Activated CD4-positive, alpha-beta T cell treated with anti-CD3 and anti-CD28 coated beads, Interleukin-2, amount 50 U/mL, for 24 hours (primary cell): ENCODE measurements around the gene ULBP2.
A peak's percentile ranks its signal among the peaks of the same experiment; 100 is the strongest.
"Not testable (repeated sequence)": the region's sequence is repeated elsewhere in the genome, so short reads cannot be mapped to it uniquely, and the experiment has no call there.

Experiments used
- DNase-seq, 2 donors: peaks; one replicate each; pipeline ENCODE4 v3.0.0-alpha.2; 2020; ENCODE audit warnings: low read depth in 1 of 2, low spot score in 1 of 2

Gene ULBP2

DNA sequence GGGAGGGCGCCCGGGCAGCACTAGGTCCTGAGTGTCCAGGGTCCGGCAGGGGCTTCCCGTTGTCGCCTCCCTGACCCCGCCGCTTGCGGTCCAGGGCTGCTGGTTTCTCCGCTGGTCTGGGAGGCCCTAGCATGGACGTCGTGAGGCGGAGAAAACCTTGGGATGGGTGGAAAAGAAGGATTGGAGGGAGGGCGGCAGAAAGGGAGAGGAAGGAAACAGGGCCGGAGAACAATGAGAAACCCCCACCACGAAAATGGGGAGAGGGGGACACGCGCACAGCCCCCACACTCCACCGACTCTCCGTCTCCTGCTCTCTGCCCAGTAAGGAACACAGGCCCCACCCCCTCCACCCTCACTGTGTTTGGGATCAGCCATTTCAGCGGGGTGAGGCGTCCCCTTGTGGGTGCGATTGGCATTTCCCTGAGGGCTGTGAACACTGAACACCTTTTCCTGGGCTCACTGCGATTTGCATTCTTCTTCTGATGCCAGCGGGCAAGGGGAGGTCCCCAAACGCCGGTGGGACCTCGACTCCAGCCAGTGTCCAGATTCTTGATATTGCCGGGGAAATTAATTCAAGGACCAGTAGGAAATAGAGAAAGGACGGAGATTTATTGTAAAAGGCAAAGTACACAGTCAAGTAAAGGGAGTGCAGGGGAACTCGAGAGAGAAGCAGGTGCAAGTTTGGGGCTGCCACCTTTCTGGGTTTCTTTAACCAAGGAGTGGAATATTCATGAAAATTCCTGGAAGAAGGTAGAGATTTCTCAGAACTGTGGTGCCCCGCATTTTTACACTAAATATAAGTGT is 15.6 kb upstream of the ULBP2 start:
- DNase-seq = peak; percentile 49 to 70

DNA sequence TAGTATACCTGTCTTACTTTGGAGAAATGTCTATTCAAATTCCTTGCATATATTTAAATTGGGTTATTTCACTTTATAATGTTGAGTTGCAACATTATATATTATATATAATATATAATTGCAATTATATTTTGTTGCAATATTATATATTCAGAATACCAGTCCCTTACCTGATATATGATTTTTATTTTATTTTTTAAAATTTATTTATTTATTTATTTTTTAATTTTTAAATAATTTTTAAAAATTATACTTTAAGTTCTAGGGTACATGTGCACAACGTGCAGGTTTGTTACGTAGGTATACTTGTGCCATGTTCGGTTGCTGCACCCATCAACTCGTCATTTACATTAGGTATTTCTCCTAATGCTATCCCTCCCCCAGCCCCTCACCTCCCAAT is 14.8 kb upstream of the ULBP2 start:
- DNase-seq = not testable (repeated sequence)

GRCh38 chr6:149929422-149929821 is 12.4 kb upstream of the ULBP2 start:
- no peak for DNase-seq

DNA sequence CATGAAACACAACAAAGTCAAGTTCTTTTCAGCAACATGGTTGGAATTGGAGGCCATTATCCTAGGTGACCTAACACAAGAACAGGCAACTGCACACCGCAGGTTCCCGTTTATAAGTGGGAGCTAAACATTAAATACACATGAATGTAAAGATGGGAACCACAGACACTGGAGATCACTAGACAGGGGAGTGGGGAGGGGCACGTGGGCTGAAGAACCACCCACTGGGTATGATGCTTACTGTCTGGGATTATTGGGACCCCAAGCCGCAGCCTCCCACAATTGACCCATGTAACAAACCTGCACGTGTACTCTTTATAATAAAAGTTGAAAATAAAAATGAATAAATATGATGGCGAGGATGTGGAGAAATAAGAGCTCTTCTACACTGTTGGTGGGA is 10.3 kb upstream of the ULBP2 start:
- DNase-seq = no peak

- no peak for DNase-seq
Measured at GRCh38 chr6:149933036-149933435, 8.8 kb upstream of the ULBP2 start.

GRCh38 chr6:149933461-149933860 is 8.4 kb upstream of the ULBP2 start:
- DNase-seq = no peak

DNA sequence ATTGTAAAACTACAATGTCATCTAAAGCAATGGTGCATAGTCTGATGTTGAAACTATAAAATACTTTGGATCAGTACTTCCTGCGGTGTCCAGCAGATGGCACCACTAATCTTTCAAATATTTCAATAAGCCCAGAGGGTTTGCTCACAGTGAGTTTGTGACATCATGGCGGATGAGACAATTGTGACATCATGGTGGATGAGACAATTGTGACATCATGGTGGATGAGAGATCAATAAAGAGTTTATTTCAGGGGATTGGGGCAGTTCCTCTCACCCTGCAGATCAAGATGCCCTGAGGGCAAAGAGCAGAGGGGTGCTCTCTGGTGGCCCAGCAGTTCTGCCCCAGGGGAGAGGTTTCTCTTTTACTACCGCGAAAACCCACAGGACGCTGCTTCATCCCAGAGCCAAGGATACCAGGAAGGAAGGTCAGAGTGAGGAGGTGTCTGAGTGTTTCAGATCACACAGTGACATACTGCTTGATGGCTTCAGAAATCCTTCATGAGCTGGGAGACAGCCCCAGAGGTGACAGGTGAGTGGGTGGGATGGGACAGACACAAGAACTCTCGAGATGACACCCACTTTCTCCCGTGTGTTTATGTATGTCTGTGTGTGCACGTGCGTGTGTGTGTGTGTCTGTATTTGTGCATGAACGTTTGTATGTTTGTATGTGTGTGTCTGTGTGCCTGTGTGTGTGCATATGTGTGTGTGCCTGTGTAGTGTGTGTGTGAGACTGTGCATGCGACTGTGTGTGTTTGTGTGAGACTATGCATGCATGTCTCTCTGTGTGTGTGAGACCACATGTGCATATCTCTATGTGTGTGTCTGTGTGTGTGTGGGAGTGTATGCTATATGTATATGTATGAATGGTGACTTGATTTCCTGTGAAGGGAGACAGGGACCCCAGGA is 7.3 kb upstream of the ULBP2 start:
- peak; percentile 42 to 71 for DNase-seq

DNA sequence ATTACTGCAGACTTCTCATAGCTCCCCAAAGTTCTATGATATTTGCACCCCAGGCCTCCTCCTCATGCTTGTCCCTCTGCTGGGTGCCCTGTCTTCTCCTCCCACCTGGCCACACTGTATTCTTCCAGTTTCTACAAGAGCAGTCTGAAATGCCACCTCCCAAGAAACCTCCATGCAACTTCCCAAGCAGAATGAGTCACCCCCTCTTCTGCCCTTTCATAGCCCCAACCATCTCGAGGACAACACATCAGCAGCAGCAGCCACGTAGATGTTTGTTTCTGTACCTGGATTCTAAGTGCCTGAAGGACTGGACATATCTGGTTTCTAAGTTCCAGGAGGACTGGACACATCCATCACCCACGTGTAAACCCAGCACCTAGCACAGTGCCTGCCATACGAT is 6.6 kb upstream of the ULBP2 start:
- DNase-seq = no peak

DNA sequence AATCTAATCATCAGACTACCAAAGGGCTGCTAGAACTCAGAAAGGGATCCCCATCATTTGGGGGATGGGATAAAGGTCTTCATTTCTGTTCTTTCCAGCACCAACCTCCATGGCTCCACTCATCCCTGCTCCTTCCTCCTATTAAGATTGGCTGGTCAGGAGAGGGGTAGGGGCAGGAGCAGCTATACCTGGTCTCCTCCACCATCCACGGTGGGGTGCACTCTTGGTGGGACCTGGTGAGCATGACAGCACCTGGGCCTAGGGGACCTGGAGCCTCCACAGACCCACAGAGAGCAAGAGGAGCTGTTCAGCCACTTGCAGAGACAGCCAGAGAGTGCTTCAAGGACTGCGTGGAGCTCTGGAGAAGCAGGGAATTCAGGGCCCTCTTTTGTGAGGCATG is 6.1 kb upstream of the ULBP2 start:
- DNase-seq = no peak

DNA sequence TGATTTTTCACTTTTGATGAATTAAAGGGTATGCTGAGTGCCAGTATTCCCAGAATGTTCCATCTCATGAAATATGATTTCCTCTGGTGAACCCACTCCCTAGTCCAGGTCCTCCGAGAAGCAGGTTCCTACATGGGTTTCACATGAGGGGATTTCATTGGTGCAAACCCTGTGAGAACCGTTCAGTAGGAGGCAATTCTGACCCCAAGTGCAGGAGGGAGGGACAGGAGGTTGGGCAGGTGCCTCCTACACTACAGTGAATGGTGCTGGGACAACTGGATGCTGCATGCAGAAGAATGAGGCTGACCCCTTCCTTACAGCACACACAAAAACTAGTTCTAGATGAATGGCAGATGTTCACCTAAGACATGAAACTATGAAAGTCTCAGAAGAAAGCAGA is 5.1 kb upstream of the ULBP2 start:
- DNase-seq = no peak

DNA sequence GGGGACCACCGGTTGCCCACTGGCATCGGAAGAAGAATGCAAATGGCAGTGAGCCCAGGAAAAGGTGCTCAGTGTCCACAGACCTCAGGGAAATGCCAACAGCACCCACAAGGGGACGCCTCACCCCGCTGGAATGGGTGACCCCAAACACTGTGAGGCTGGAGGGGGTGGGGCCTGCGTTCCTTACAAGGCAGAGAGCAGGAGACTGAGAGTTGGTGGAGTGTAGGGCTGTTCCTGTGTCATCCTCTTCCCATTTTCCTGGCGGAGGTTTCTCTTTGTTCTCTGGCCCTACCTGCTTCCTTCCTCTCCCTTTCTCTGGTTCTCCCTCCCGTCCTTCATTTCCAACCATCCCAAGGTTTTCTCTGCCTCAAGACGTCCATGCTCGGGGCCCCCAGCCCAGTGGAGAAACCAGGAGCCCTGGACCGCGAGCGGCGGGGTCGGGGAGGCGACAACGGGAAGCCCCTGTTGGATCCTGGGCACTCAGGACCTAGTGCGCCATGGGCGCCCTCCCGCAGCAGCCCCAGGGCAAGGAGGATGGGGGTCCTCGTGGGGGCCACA is 3.7 kb upstream of the ULBP2 start:
- not testable (repeated sequence) for DNase-seq

GRCh38 chr6:149938571-149939355 is 3.1 kb upstream of the ULBP2 start:
- peak in 1 of 2 donors; percentile 38 for DNase-seq

DNA sequence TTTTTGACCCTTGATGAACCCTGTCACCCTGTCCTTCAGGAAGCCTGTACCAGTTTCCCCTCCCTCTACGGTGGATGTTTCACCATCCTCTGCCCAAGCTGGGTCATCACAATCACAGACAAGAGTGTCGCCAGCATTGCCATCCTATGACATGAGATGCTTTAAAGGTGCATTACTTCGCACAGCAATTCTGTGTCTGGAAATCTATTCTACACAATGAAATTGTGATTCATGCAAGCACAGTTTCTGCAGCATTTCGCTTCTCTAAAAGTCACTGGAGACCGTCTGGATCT is 2.5 kb upstream of the ULBP2 start:
- no peak for DNase-seq

DNA sequence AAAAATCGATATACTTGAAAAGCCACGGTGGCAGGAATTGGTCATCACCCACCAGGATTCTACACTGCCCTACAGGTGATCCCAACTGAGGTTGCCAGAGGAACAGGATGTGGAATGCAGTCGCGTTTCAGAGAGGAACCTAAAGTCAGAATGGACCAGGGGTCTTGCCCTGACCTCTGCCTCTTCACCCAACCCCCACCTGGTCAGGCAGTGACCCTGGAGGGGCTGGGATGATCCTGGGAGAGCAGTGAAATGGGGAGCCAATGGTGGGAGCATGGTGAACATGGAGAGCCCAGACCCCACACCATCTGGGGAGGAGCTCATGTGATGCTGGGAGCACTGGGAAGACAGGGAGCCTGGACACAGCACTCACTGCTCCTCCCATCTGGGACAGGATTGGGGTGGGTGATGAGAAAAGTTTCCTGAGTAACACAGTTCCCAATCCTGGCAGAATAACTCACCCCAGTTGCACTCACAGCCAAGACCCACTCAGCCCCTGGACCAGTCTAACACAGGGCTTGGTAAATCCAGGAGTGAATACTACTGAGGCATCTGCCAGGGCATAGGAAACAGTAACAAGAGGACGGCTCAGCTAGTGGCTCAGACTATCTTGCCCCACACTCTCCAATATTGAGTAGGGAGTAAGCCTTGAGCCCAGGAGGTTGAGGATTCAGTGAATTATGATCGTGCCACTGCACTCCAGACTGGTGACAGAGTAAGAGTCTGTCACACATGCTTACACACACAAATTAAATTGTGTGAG is 1.7 kb upstream of the ULBP2 start:
- no peak for DNase-seq

GRCh38 chr6:149940672-149940982 is 1.2 kb upstream of the ULBP2 start:
- no peak for DNase-seq

- no peak for DNase-seq
Measured at GRCh38 chr6:149942461-149942829, 631 bp downstream of the ULBP2 start.

- DNase-seq = not testable (repeated sequence)
Measured at GRCh38 chr6:149943321-149943720, 1.5 kb downstream of the ULBP2 start.

DNA sequence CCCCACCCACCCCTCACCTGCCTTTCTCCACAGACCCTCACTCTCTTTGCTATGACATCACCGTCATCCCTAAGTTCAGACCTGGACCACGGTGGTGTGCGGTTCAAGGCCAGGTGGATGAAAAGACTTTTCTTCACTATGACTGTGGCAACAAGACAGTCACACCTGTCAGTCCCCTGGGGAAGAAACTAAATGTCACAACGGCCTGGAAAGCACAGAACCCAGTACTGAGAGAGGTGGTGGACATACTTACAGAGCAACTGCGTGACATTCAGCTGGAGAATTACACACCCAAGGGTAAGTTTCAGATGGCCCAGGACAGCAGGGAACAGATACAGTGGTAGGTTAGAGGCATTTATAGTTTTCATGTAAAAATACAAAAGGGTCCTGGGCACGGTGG is 3.5 kb downstream of the ULBP2 start:
- not testable (repeated sequence) for DNase-seq

DNA sequence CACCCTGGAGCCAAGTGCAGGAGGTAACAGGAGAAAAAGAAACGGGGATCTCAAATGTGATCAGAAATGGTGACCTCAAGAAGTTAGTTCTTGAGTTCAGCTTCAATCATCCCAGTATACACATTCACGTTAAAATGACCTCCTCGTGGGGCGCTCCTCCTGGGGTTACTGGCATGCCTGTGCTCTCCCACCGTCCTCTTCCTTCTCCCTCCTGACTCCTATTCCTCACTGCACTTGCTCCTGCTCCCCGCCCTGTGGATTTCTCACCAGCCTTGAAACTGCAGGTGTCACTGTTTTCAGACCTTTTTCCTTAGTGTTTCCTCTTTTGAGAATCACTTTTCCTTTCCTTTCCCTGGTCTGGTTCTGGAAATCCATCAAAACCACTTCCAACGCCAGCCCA is 4.8 kb downstream of the ULBP2 start:
- not testable (repeated sequence) for DNase-seq

- not testable (repeated sequence) for DNase-seq
Measured at GRCh38 chr6:149947533-149947932, 5.7 kb downstream of the ULBP2 start.

DNA sequence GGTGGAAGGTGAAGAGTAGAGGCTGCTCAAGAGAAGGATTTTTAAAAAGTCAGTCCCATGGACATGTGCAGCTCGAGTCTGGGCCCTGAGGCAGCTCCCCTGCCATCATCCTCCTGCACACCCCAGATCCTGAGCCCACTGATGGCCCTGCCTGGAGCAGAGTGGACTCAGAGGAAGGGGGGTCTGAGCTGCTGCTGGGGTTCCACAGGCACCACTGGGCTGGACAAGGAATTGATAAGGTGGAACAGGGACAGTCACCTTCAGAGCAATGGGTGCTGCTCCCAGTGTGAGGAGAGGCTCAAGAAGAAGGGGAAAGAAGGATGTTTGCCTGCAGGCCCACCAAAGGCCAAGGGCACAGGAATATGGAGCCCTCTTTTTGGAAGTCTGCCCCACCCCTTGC is 6.2 kb downstream of the ULBP2 start:
- no peak for DNase-seq
